SK-N-MC (cell line): Measurements from ENCODE around the gene SETDB1.
A peak's percentile ranks its signal among the peaks of the same experiment; 100 is the strongest.
"Not testable (repeated sequence)": the region's sequence is repeated elsewhere in the genome, so short reads cannot be mapped to it uniquely, and the experiment has no call there.

Source experiments
- DNase-seq: peaks from one replicate; pipeline ENCODE4 v3.0.0-alpha.2; 2011; ENCODE audit warnings: low read depth, low spot score
- H3K27ac ChIP-seq: fragments of 200-600 bp; sonication (generic); 2 replicates; pipeline ENCODE4 v1.5.1; 2016; ENCODE audit warnings: mixed run types
- H3K36me3 ChIP-seq: fragments of 200-600 bp; sonication (generic); 2 replicates; pipeline ENCODE4 v1.6.1; 2017; ENCODE audit warnings: antibody characterized with exemption, low read length, mixed read lengths; ENCODE audit not compliant: insufficient read depth
- H3K4me3 ChIP-seq: fragments of 200-600 bp; sonication (generic); 2 replicates; pipeline ENCODE4 v1.5.1; 2016
- H3K9ac ChIP-seq: fragments of 200-600 bp; sonication (generic); 2 replicates; pipeline ENCODE4 v1.8.0; 2017; ENCODE audit warnings: mixed run types, mixed read lengths; ENCODE audit not compliant: insufficient read length
- H3K9me3 ChIP-seq: fragments of 200-600 bp; sonication (generic); 2 replicates; pipeline ENCODE4 v1.6.1; 2017; ENCODE audit warnings: low read depth, mild to moderate bottlenecking, antibody characterized with exemption, low read length, moderate library complexity, mixed read lengths
- EZH2 ChIP-seq: fragments of 200-600 bp; sonication (generic); IDR thresholded peaks from one replicate; pipeline ENCODE4 v1.6.1; 2017; ENCODE audit warnings: antibody characterized with exemption
- FOXP2 ChIP-seq: optimal IDR thresholded peaks from 2 replicates; pipeline ENCODE3; 2011; ENCODE audit warnings: mild to moderate bottlenecking, moderate library complexity; ENCODE audit not compliant: insufficient read depth; ENCODE audit errors: extremely low read length, control extremely low read depth
- POLR2AphosphoS5 ChIP-seq: IDR thresholded peaks from 2 replicates; pipeline ENCODE4 v1.6.1; 2012; ENCODE audit warnings: mild to moderate bottlenecking, low read depth, low read length, borderline replicate concordance

Gene SETDB1

GRCh38 chr1:150927624-150928023 lies 1.5 kb downstream of the SETDB1 start:
- H3K9ac ChIP-seq, result no peak overlapping the region
- TF ChIP-seq EZH2 (no peak), POLR2AphosphoS5 (no peak), FOXP2 (no peak)
- H3K36me3 ChIP-seq, result peaks cover 49% of the 10 kb centered on the region
- H3K27ac ChIP-seq, result peak overlapping the region; percentile 3; the same call in 1 of the 2 replicates
- H3K4me3 ChIP-seq, result peak overlapping the region; percentile 100; the same call in 1 of the 2 replicates
- peaks cover 12% of the 10 kb centered on the region; the same call in 1 of the 2 replicates for H3K9me3 ChIP-seq
- no peak for DNase-seq

GRCh38 chr1:150928286-150928685 lies 2.1 kb downstream of the SETDB1 start:
- Histone ChIP-seq H3K4me3 (no peak overlapping the region), H3K36me3 (peaks cover 55% of the 10 kb centered on the region), H3K9me3 (peaks cover 12% of the 10 kb centered on the region; the same call in 1 of the 2 replicates), H3K9ac (no peak overlapping the region), H3K27ac (no peak overlapping the region)
- TF ChIP-seq POLR2AphosphoS5, result no peak
- DNase-seq, result no peak

- not testable (repeated sequence) for H3K27ac ChIP-seq, H3K4me3 ChIP-seq, DNase-seq, H3K9ac ChIP-seq
- H3K36me3 ChIP-seq, result peaks cover 58% of the 10 kb centered on the region
- peaks cover 12% of the 10 kb centered on the region; the same call in 1 of the 2 replicates for H3K9me3 ChIP-seq
Observed at GRCh38 chr1:150928775-150929174, 2.6 kb downstream of the SETDB1 start.

- H3K4me3 ChIP-seq, result no peak overlapping the region
- H3K27ac ChIP-seq, result no peak overlapping the region
- no peak for TF ChIP-seq FOXP2
- no peak for TF ChIP-seq EZH2
- no peak for TF ChIP-seq POLR2AphosphoS5
- H3K36me3 ChIP-seq, result peaks cover 80% of the 10 kb centered on the region
- H3K9ac ChIP-seq, result no peak overlapping the region
- DNase-seq, result peak; percentile 8
- peaks cover 12% of the 10 kb centered on the region; the same call in 1 of the 2 replicates for H3K9me3 ChIP-seq
Observed at GRCh38 chr1:150931773-150932172, 5.6 kb downstream of the SETDB1 start.

- no peak for DNase-seq
- Histone ChIP-seq H3K9me3 (no peaks in the 10 kb centered on the region), H3K36me3 (peaks cover 77% of the 10 kb centered on the region), H3K4me3 (no peak overlapping the region), H3K27ac (no peak overlapping the region), H3K9ac (no peak overlapping the region)
- TF ChIP-seq EZH2 (no peak), FOXP2 (no peak), POLR2AphosphoS5 (no peak)
Observed at GRCh38 chr1:150944856-150945255, 18.7 kb downstream of the SETDB1 start.

- no peak for TF ChIP-seq FOXP2
- TF ChIP-seq POLR2AphosphoS5, result no peak
- TF ChIP-seq EZH2, result no peak
- no peaks in the 10 kb centered on the region for H3K9me3 ChIP-seq
- no peak overlapping the region for H3K4me3 ChIP-seq
- H3K36me3 ChIP-seq, result peaks cover 69% of the 10 kb centered on the region
- H3K27ac ChIP-seq, result no peak overlapping the region; the same call in 1 of the 2 replicates
- H3K9ac ChIP-seq, result no peak overlapping the region
- DNase-seq, result no peak
Observed at GRCh38 chr1:150954708-150955107, 28.5 kb downstream of the SETDB1 start.

- no peak for DNase-seq
- Histone ChIP-seq H3K4me3 (no peak overlapping the region), H3K27ac (no peak overlapping the region; the same call in 1 of the 2 replicates), H3K9ac (no peak overlapping the region), H3K9me3 (no peaks in the 10 kb centered on the region), H3K36me3 (peaks cover 70% of the 10 kb centered on the region)
- TF ChIP-seq POLR2AphosphoS5 (no peak), EZH2 (no peak), FOXP2 (no peak)
Observed at GRCh38 chr1:150955280-150955679, 29.1 kb downstream of the SETDB1 start.

- Histone ChIP-seq H3K27ac (no peak overlapping the region), H3K4me3 (no peak overlapping the region), H3K9me3 (no peaks in the 10 kb centered on the region), H3K9ac (no peak overlapping the region), H3K36me3 (peaks cover 73% of the 10 kb centered on the region)
- TF ChIP-seq POLR2AphosphoS5 (no peak), EZH2 (no peak), FOXP2 (no peak)
- DNase-seq, result no peak
Observed at GRCh38 chr1:150957666-150958065, 31.5 kb downstream of the SETDB1 start.

- peaks cover 79% of the 10 kb centered on the region for H3K36me3 ChIP-seq
Observed at GRCh38 chr1:150960646-150961045, 34.5 kb downstream of the SETDB1 start.

GRCh38 chr1:150961756-150962155 lies 35.6 kb downstream of the SETDB1 start:
- no peak overlapping the region for H3K9ac ChIP-seq
- no peaks in the 10 kb centered on the region for H3K9me3 ChIP-seq
- H3K27ac ChIP-seq, result 0 out of 2 replicates have a peak overlapping the region, but pooled peaks have one; percentile 36
- DNase-seq, result no peak
- TF ChIP-seq POLR2AphosphoS5 (no peak), FOXP2 (no peak), EZH2 (no peak)
- H3K4me3 ChIP-seq, result no peak overlapping the region
- peaks cover 83% of the 10 kb centered on the region for H3K36me3 ChIP-seq

More at GRCh38 chr1:150960646-150961045, 34.5 kb downstream of the SETDB1 start:
- Histone ChIP-seq H3K9me3 (no peaks in the 10 kb centered on the region), H3K27ac (no peak overlapping the region), H3K4me3 (no peak overlapping the region), H3K9ac (no peak overlapping the region)
- no peak for TF ChIP-seq POLR2AphosphoS5
- TF ChIP-seq FOXP2, result no peak
- TF ChIP-seq EZH2, result no peak
- DNase-seq, result no peak
